Transverse colon (tissue), 4 donors: ENCODE measurements around the gene TTLL3. TPM values are rescaled to one million over a fixed set of nuclear protein-coding genes. Genes with fewer than 3 reads are reported as not detected.

Source experiments
- DNase-seq: peaks from one replicate; pipeline ENCODE4 v3.0.0-alpha.2; 2019
- H3K27ac ChIP-seq, 4 donors: fragments of 200-600 bp; sonication (generic); 2 replicates each; pipeline ENCODE4 v1.5.1; 2016 to 2018; ENCODE audit warnings: inconsistent platforms in 4 of 4
- H3K27me3 ChIP-seq: fragments of 200-600 bp; sonication (generic); 2 replicates; pipeline ENCODE4 v1.5.1; 2017; ENCODE audit warnings: inconsistent platforms
- H3K36me3 ChIP-seq, 4 donors: fragments of 200-600 bp; sonication (generic); 2 replicates each; pipeline ENCODE4 v1.5.1; 2017 to 2019; ENCODE audit warnings: inconsistent platforms in 4 of 4
- H3K4me1 ChIP-seq, 4 donors: fragments of 200-600 bp; sonication (generic); 2 replicates each; pipeline ENCODE4 v1.5.1; 2017 to 2020; ENCODE audit warnings: inconsistent platforms in 4 of 4
- H3K4me3 ChIP-seq, 4 donors: fragments of 200-600 bp; sonication (generic); 1 replicate in 1 of 4; 2 replicates in 3 of 4; pipeline versions ENCODE4 v1.5.1 to v1.6.1; 2017 to 2019; ENCODE audit warnings: inconsistent platforms in 4 of 4
- H3K9me3 ChIP-seq, 2 donors: fragments of 200-600 bp; sonication (generic); 2 replicates each; pipeline ENCODE4 v1.5.1; 2017 to 2019; ENCODE audit warnings: inconsistent platforms in 2 of 2
- CTCF ChIP-seq, 5 experiments: fragments of 200-600 bp in 3 of 5; fragments of 450-650 bp in 2 of 5; sonication (generic) in 3 of 5; IDR thresholded peaks; 1 replicate in 2 of 5; 2 replicates in 3 of 5; pipeline ENCODE4 v1.5.1; 2016 to 2017; ENCODE audit warnings: antibody characterized with exemption in 5 of 5, inconsistent platforms in 3 of 5, mild to moderate bottlenecking in 2 of 5, moderate library complexity in 1 of 5
- EP300 ChIP-seq: sonication (generic); formaldehyde crosslinking; IDR thresholded peaks from one replicate; pipeline ENCODE4 v1.6.1; 2017; ENCODE audit warnings: antibody characterized with exemption, low read depth
- POLR2A ChIP-seq: fragments of 450-650 bp; IDR thresholded peaks from one replicate; pipeline ENCODE4 v1.6.1; 2016; ENCODE audit warnings: antibody characterized with exemption, mild to moderate bottlenecking, moderate library complexity
- POLR2AphosphoS5 ChIP-seq, 3 donors: sonication (generic); formaldehyde crosslinking; IDR thresholded peaks; one replicate each; pipeline ENCODE4 v1.6.1; 2016; ENCODE audit warnings: antibody characterized with exemption in 3 of 3
- WGBS, 2 donors: methylation state at CpG; one replicate each; pipeline ENCODE4 v1.1.5; 2018; ENCODE audit warnings: low coverage in 1 of 2; 5-methylcytosine and 5-hydroxymethylcytosine counted together
- in situ Hi-C, 4 donors: fragments of 200-750 bp; cut with MboI; loops; one replicate each; pipeline versions ENCODE4 v1.15.0 to v1.15.1; 2017; ENCODE audit warnings: low sequenced_read_pairs in 3 of 4, low pct_ligation_motif_present in 1 of 4, low pct_unique_long_range_greater_than_20kb in 1 of 4
- intact Hi-C: fragments of 100-400 bp; cut with DNase I; formaldehyde crosslinking; loops from one replicate; pipeline ENCODE4 v1.15.1; 2023; ENCODE audit warnings: low total_unique reads
- total RNA-seq, 4 donors: library from RNA; depleted of rRNA; stranded (reverse); fragments of >200 nt; gene quantifications; one replicate each; pipeline ENCODE4 v1.1.0, GENCODE V29; 2016

Gene TTLL3
- total RNA-seq, 4 donors from 2014 or later: 47.4 to 352 (median 154) TPM

GRCh38 chr3:9795207-9795606 is 14.9 kb upstream of the TTLL3 start:
- 63 to 66% methylated on average over 2 to 5 of the region's 5 CpGs for WGBS, 2 donors
- in situ Hi-C loops (no loop called here), intact Hi-C loops (no loop called here)
- no peak for DNase-seq
- Histone ChIP-seq H3K27ac (no peak overlapping the region), H3K36me3 (peaks cover 0 to 27% (median 12%) of the 10 kb centered on the region in 4 donors), H3K27me3 (no peaks in the 10 kb centered on the region), H3K4me3 (no peak overlapping the region), H3K9me3 (no peaks in the 10 kb centered on the region), H3K4me1 (peaks cover 16 to 42% (median 26%) of the 10 kb centered on the region in 4 donors)
- TF ChIP-seq EP300 (no peak), POLR2AphosphoS5 (IDR thresholded peaks at IDR 0.05) (no peak), POLR2A (no peak), CTCF (IDR thresholded peaks at IDR 0.05) (no peak)

GRCh38 chr3:9797196-9797945 is 12.7 kb upstream of the TTLL3 start:
- intact Hi-C loops: no loop called here
- Histone ChIP-seq H3K4me3 (no peak overlapping the region), H3K4me1 (peaks cover 10 to 27% (median 17%) of the 10 kb centered on the region in 4 donors), H3K27me3 (no peaks in the 10 kb centered on the region), H3K9me3 (no peaks in the 10 kb centered on the region), H3K27ac (no peak overlapping the region), H3K36me3 (peaks cover 0 to 44% (median 24%) of the 10 kb centered on the region in 4 donors)
- 93 to 100% methylated on average over 2 to 12 of the region's 12 CpGs for WGBS, 2 donors
- no peak for DNase-seq
- TF ChIP-seq EP300 (no peak), POLR2A (no peak), POLR2AphosphoS5 (IDR thresholded peaks at IDR 0.05) (no peak), CTCF (IDR thresholded peaks at IDR 0.05) (no peak)
- in situ Hi-C loops: no loop called here

- in situ Hi-C loops (no loop called here), intact Hi-C loops (no loop called here)
- Histone ChIP-seq H3K9me3 (no peaks in the 10 kb centered on the region), H3K27me3 (no peaks in the 10 kb centered on the region), H3K4me3 (no peak overlapping the region), H3K36me3 (peaks cover 2 to 73% (median 37%) of the 10 kb centered on the region in 4 donors), H3K27ac (no peak overlapping the region), H3K4me1 (peaks cover 0 to 7% (median under 1%) of the 10 kb centered on the region in 4 donors)
- no peak for DNase-seq
- WGBS, 2 donors: 84% methylated on average over 5 of the region's 5 CpGs; no CpG with 5 or more reads in 1 of the 2 donors
- TF ChIP-seq CTCF (IDR thresholded peaks at IDR 0.05) (peak in 2 of 5 experiments; percentile 12 to 19), POLR2A (no peak)
Observed at GRCh38 chr3:9800529-9800928, 9.5 kb upstream of the TTLL3 start.

- intact Hi-C loops (no loop called here), in situ Hi-C loops (no loop called here)
- no peak for DNase-seq
- H3K27ac ChIP-seq: no peak overlapping the region
- no peaks in the 10 kb centered on the region for H3K9me3 ChIP-seq
- no peaks in the 10 kb centered on the region for H3K27me3 ChIP-seq
- WGBS, 2 donors: 76 to 80% methylated on average over 1 of the region's 1 CpG
- H3K4me3 ChIP-seq: no peak overlapping the region
- TF ChIP-seq POLR2A (no peak), EP300 (no peak), POLR2AphosphoS5 (IDR thresholded peaks at IDR 0.05) (no peak), CTCF (IDR thresholded peaks at IDR 0.05) (no peak)
- H3K36me3 ChIP-seq: peaks cover 2 to 74% (median 39%) of the 10 kb centered on the region in 4 donors
- H3K4me1 ChIP-seq: peaks cover 0 to 4% (median under 1%) of the 10 kb centered on the region in 4 donors
Observed at GRCh38 chr3:9803494-9803893, 6.6 kb upstream of the TTLL3 start.
